CD4-positive, CD25-positive, alpha-beta regulatory T cell (primary cell): ENCODE measurements around the gene PREX1. TPM values are rescaled to one million over a fixed set of nuclear protein-coding genes. Genes with fewer than 3 reads are reported as not detected.

Source experiments
- ATAC-seq, 2 donors: fragments of 150-1000 bp; cut with Tn5 transposase; one replicate each; pipeline ENCODE4 v1.10.0; 2021; ENCODE audit warnings: low read depth in 2 of 2, moderate number of reproducible peaks in 2 of 2, moderate library complexity in 1 of 2
- DNase-seq, 3 donors: peaks; one replicate each; pipeline versions ENCODE4 v3.0.0 to v3.0.0-alpha.2; 2012 to 2022; ENCODE audit warnings: mixed read lengths in 1 of 3
- H3K27ac ChIP-seq: one replicate; pipeline ENCODE4 v1.7.0; 2013; ENCODE audit warnings: mild to moderate bottlenecking, low read length; ENCODE audit not compliant: insufficient read depth, poor library complexity, severe bottlenecking
- H3K27me3 ChIP-seq: one replicate; pipeline ENCODE4 v1.7.0; 2013; ENCODE audit warnings: low read length; ENCODE audit not compliant: control insufficient read depth, insufficient read depth
- H3K36me3 ChIP-seq: one replicate; pipeline ENCODE4 v1.7.0; 2013; ENCODE audit warnings: mild to moderate bottlenecking, low read length, moderate library complexity; ENCODE audit not compliant: control insufficient read depth, insufficient read depth
- H3K4me1 ChIP-seq: 2 replicates; pipeline ENCODE4 v1.7.0; 2013; ENCODE audit warnings: mild to moderate bottlenecking, low read length; ENCODE audit not compliant: insufficient read depth, control insufficient read depth, poor library complexity, severe bottlenecking
- H3K4me3 ChIP-seq: one replicate; pipeline ENCODE4 v1.7.0; 2013; ENCODE audit warnings: low read depth, mild to moderate bottlenecking, low read length, moderate library complexity
- H3K9me3 ChIP-seq, 2 experiments: 1 replicate in 1 of 2; 2 replicates in 1 of 2; pipeline ENCODE4 v1.7.0; 2013; ENCODE audit warnings: low read length in 2 of 2, mild to moderate bottlenecking in 1 of 2, moderate library complexity in 1 of 2; ENCODE audit not compliant: control insufficient read depth in 2 of 2
- H3K27ac Mint-ChIP-seq, 3 donors: one replicate each; pipeline ENCODE4 v1.8.0; 2020 to 2022; ENCODE audit warnings: mild to moderate bottlenecking in 3 of 3, mixed read lengths in 3 of 3, moderate library complexity in 2 of 3
- H3K27me3 Mint-ChIP-seq: one replicate; pipeline ENCODE4 v1.8.0; 2022; ENCODE audit warnings: mild to moderate bottlenecking, mixed read lengths
- H3K36me3 Mint-ChIP-seq: one replicate; pipeline ENCODE4 v1.8.0; 2020; ENCODE audit warnings: mixed read lengths
- H3K4me1 Mint-ChIP-seq, 4 donors: one replicate each; pipeline ENCODE4 v1.8.0; 2020 to 2022; ENCODE audit warnings: mixed read lengths in 4 of 4, mild to moderate bottlenecking in 1 of 4
- H3K4me3 Mint-ChIP-seq, 4 donors: one replicate each; pipeline ENCODE4 v1.8.0; 2020 to 2022; ENCODE audit warnings: mild to moderate bottlenecking in 4 of 4, mixed read lengths in 4 of 4, moderate library complexity in 3 of 4
- H3K9me3 Mint-ChIP-seq, 7 donors: one replicate each; pipeline ENCODE4 v1.8.0; 2020 to 2022; ENCODE audit warnings: mixed read lengths in 7 of 7, mild to moderate bottlenecking in 3 of 7, moderate library complexity in 2 of 7
- polyA plus RNA-seq, 4 donors: library from polyadenylated mRNA; unstranded; fragments of 300-500 nt; fragmentation: Illumina TruSeq; gene quantifications; one replicate each; pipeline ENCODE4 v1.2.3, GENCODE V29; 2021
- total RNA-seq: library from RNA; stranded (reverse); gene quantifications from one replicate; pipeline ENCODE4 v1.2.3, GENCODE V29; 2022

PREX1 gene
- total and polyA plus RNA-seq, 5 donors from 2014 or later, result 40.8 to 264 (median 57.0) TPM

GRCh38 chr20:48711044-48711428, 116.8 kb downstream of the PREX1 start:
- no peaks in the 10 kb centered on the region for H3K9me3 ChIP-seq
- Mint-ChIP-seq H3K4me1 (peaks cover 29 to 88% (median 61%) of the 10 kb centered on the region in 4 donors), H3K4me3 (no peak overlapping the region), H3K36me3 (peaks cover 35% of the 10 kb centered on the region), H3K9me3 (peaks cover 0 to 3% (median 0%) of the 10 kb centered on the region in 7 donors), H3K27me3 (no peaks in the 10 kb centered on the region), H3K27ac (no peak overlapping the region)
- peaks cover 50% of the 10 kb centered on the region for H3K36me3 ChIP-seq
- H3K4me1 ChIP-seq, result peaks cover 45% of the 10 kb centered on the region
- no peaks in the 10 kb centered on the region for H3K27me3 ChIP-seq
- DNase-seq, result no peak
- H3K4me3 ChIP-seq, result no peak overlapping the region
- no peak for ATAC-seq
- no peak overlapping the region for H3K27ac ChIP-seq

- no peak for DNase-seq
- H3K27me3 Mint-ChIP-seq, result no peaks in the 10 kb centered on the region
- Histone ChIP-seq H3K4me1 (peaks cover 39% of the 10 kb centered on the region), H3K4me3 (no peak overlapping the region), H3K27ac (no peak overlapping the region), H3K9me3 (no peaks in the 10 kb centered on the region), H3K27me3 (no peaks in the 10 kb centered on the region), H3K36me3 (peaks cover 55% of the 10 kb centered on the region)
- H3K9me3 Mint-ChIP-seq, result peaks cover 0 to 3% (median 0%) of the 10 kb centered on the region in 7 donors
- ATAC-seq, result no peak
- H3K4me3 Mint-ChIP-seq, result peak overlapping the region in 1 of 4 donors; percentile 25
- peaks cover 24 to 85% (median 57%) of the 10 kb centered on the region in 4 donors for H3K4me1 Mint-ChIP-seq
- H3K27ac Mint-ChIP-seq, result peak overlapping the region in 1 of 3 donors; percentile 76
- peaks cover 38% of the 10 kb centered on the region for H3K36me3 Mint-ChIP-seq
These were observed 117.3 kb downstream of the PREX1 start for GRCh38 chr20:48710341-48711043.

GRCh38 chr20:48709744-48710143, 118.1 kb downstream of the PREX1 start:
- DNase-seq, result no peak
- Histone ChIP-seq H3K27ac (no peak overlapping the region), H3K36me3 (peaks cover 63% of the 10 kb centered on the region), H3K9me3 (no peaks in the 10 kb centered on the region), H3K27me3 (no peaks in the 10 kb centered on the region), H3K4me1 (peaks cover 33% of the 10 kb centered on the region), H3K4me3 (no peak overlapping the region)
- peaks cover 0 to 2% (median 0%) of the 10 kb centered on the region in 7 donors for H3K9me3 Mint-ChIP-seq
- no peak overlapping the region for H3K27ac Mint-ChIP-seq
- peak overlapping the region in 1 of 4 donors; percentile 30 for H3K4me3 Mint-ChIP-seq
- H3K36me3 Mint-ChIP-seq, result peaks cover 42% of the 10 kb centered on the region
- no peak for ATAC-seq
- H3K4me1 Mint-ChIP-seq, result peaks cover 22 to 83% (median 55%) of the 10 kb centered on the region in 4 donors
- H3K27me3 Mint-ChIP-seq, result no peaks in the 10 kb centered on the region

- Mint-ChIP-seq H3K4me3 (peak overlapping the region in 1 of 4 donors; percentile 30), H3K4me1 (peaks cover 16 to 80% (median 51%) of the 10 kb centered on the region in 4 donors), H3K9me3 (no peaks in the 10 kb centered on the region), H3K27me3 (no peaks in the 10 kb centered on the region), H3K36me3 (peaks cover 36% of the 10 kb centered on the region), H3K27ac (peak overlapping the region in 2 of 3 donors; percentile 71 to 80)
- Histone ChIP-seq H3K27me3 (no peaks in the 10 kb centered on the region), H3K36me3 (peaks cover 68% of the 10 kb centered on the region), H3K27ac (no peak overlapping the region), H3K4me1 (peaks cover 28% of the 10 kb centered on the region), H3K9me3 (no peaks in the 10 kb centered on the region), H3K4me3 (no peak overlapping the region)
- ATAC-seq (no peak), DNase-seq (no peak)
These were observed 118.6 kb downstream of the PREX1 start for GRCh38 chr20:48709058-48709691.

GRCh38 chr20:48708630-48709029, 119.2 kb downstream of the PREX1 start:
- Histone ChIP-seq H3K27me3 (no peaks in the 10 kb centered on the region), H3K4me3 (no peak overlapping the region), H3K9me3 (no peaks in the 10 kb centered on the region), H3K36me3 (peaks cover 74% of the 10 kb centered on the region), H3K4me1 (peaks cover 23% of the 10 kb centered on the region), H3K27ac (no peak overlapping the region)
- ATAC-seq, result no peak
- Mint-ChIP-seq H3K27ac (peak overlapping the region; percentile 71 to 89 (median 80)), H3K9me3 (no peaks in the 10 kb centered on the region), H3K27me3 (no peaks in the 10 kb centered on the region), H3K36me3 (peaks cover 33% of the 10 kb centered on the region), H3K4me1 (peaks cover 12 to 76% (median 48%) of the 10 kb centered on the region in 4 donors), H3K4me3 (peak overlapping the region in 1 of 4 donors; percentile 23)
- DNase-seq, result no peak

- Mint-ChIP-seq H3K4me1 (peaks cover 12 to 73% (median 48%) of the 10 kb centered on the region in 4 donors), H3K27me3 (no peaks in the 10 kb centered on the region), H3K4me3 (peak overlapping the region in 1 of 4 donors; percentile 23), H3K27ac (peak overlapping the region in 2 of 3 donors; percentile 71 to 89), H3K9me3 (no peaks in the 10 kb centered on the region), H3K36me3 (peaks cover 33% of the 10 kb centered on the region)
- Histone ChIP-seq H3K27me3 (no peaks in the 10 kb centered on the region), H3K27ac (no peak overlapping the region), H3K9me3 (no peaks in the 10 kb centered on the region), H3K4me1 (peaks cover 20% of the 10 kb centered on the region), H3K36me3 (peaks cover 79% of the 10 kb centered on the region), H3K4me3 (no peak overlapping the region)
- ATAC-seq (no peak), DNase-seq (no peak)
These were observed 119.7 kb downstream of the PREX1 start for GRCh38 chr20:48708116-48708515.

- Histone ChIP-seq H3K4me1 (peaks cover 13% of the 10 kb centered on the region), H3K9me3 (no peaks in the 10 kb centered on the region), H3K4me3 (no peak overlapping the region), H3K27me3 (no peaks in the 10 kb centered on the region), H3K36me3 (peaks cover 90% of the 10 kb centered on the region), H3K27ac (no peak overlapping the region)
- Mint-ChIP-seq H3K27ac (peak overlapping the region; percentile 52 to 80 (median 66)), H3K4me3 (peak overlapping the region in 2 of 4 donors; percentile 2 to 32), H3K9me3 (no peaks in the 10 kb centered on the region), H3K36me3 (peaks cover 33% of the 10 kb centered on the region), H3K27me3 (no peaks in the 10 kb centered on the region), H3K4me1 (peaks cover 7 to 65% (median 41%) of the 10 kb centered on the region in 4 donors)
- ATAC-seq (peak in 1 of 2 donors; percentile 41), DNase-seq (peak in 1 of 3 donors; percentile 19)
These were observed 121.0 kb downstream of the PREX1 start for GRCh38 chr20:48706710-48707365.
